HG02884 (cell line): Measurements from ENCODE around the gene CPA5.

Experiments
- ATAC-seq: cut with Tn5 transposase; IDR thresholded peaks from one replicate; pipeline ENCODE4 v1.9.1; 2021; ENCODE audit warnings: mild to moderate bottlenecking, moderate library complexity; ENCODE audit not compliant: unreplicated experiment

Gene CPA5

DNA sequence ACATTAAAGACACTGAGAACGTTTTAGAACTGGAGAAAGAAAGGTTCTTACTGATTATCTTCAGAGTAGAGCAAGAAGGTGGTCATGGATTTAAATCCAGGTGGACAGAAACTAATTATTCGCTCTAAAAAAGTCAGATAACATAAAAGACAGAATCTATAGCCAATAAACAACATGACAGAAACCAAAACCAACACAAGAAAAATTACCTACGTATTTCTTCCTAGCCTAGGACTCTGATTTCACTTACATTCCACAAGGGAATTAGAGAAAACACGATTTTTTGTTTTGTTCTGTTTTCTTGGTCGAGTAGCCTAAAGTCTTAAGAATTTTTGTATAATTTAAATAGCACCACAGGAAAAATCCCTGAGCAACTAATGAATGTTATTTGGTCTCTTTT is 50.8 kb downstream of the CPA5 start:
- no peak for ATAC-seq

DNA sequence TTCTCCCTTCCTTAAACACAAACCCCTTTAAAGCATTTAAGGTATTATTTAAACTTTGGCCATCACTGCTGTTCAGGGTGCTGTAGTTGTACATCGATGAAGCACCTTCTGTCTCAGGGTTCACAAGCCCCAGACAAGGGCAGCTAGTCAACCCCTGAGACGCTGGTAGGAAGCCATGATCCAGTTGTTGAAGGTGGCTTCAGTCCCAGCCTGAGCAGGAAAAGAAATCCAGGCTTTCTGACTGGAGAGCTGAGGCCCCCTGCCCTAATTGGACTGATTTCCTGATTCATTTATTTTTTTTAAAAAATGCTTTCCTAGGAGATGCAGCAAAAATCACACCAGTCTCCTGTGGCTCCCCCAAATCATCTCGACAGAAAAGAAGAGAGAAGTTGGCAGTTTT is 51.5 kb downstream of the CPA5 start:
- ATAC-seq: no peak

DNA sequence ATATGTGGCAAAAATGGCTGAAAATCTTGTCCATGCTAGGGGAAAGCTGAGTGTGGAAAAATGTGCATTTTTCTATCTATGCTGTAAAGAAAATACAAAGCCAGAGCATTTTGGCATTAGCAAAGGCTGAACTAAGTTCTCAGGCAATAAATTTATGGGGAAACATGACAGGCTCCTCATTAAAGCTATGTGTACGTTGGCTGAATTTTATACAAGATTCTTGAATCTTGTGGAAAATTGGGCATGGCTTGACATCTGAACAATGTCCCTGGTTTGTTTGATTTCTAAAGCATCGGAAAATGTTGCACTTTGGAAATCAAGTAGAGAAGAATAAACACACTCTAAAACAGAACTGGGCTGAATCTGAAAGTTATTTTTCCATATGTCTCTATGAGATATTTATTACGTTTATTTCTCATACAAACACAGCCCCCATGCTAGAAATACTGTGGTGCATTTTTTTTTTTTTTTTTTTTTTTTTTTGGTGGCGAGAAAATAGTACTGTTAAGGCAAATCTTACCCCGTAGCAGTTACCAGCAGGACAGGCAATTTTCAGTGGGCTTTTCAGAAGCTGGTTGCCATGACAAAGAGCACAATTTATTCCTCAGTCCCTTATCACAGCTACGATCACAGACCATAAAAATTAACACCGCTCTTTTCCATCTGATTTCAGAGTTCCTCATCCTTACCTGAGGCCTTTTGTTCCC is 52.6 kb downstream of the CPA5 start:
- no peak for ATAC-seq

DNA sequence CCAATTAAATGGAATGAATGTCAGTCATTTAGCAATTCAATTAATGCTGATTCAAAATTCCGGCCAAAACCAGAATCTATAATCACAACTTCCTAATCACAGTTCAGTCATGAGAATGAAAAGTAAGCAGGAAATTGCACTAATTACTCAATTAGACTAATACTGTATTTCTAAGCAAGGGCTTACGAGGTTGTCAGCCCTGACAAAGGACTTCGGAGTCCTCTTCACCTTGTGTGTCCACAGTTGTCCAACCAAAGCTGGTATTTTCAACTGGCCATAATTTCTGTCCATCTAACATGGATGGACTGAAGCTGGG is 53.1 kb downstream of the CPA5 start:
- ATAC-seq: no peak

DNA sequence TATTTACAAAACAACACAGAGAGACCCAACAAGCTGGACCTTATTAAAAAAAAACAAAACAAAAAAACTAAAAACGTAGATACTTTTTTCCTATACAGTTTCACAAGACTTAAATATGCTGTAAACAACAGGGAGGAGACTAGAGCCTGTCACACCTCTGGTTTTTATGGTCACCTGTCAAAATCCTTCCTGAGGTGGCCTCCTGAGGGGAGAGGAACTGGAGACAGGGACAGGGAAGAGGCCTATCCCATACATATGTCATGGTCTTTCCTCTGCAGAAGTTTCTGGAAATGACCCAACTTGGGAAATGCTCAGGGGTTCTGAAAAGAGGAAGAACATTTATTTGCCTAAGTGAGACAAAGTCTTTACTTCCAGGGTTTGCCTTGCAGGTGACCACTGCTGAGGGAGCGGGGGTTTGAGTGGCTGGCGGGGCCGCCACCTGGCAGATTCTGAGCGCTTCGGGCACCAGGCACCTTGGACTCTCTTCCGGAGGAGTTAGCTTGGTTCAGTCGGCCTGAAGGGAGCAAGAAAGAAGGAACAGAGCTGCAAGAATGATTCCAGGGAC is 54.0 kb downstream of the CPA5 start:
- ATAC-seq: no peak

DNA sequence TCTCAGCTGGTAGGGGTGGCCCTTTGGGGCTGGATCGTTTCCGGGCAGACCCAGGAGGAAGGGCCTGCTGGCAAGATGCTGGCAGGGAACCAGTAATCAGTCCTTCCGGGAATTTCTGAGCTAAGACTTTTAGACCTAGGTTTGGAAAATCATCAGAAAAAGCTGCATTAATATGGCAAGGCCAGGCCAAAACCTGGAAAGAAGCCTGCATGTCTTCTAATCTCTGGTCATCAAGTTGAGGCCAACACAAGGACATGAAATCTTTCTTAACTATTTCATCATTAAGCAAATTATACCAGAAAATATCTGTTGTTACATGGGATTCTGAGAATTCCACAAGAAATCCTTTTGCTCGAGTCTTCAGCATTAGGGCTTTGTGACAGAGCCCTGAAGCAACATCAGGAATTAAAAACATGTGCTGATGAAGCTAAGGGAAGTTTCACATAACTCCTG is 55.5 kb downstream of the CPA5 start:
- ATAC-seq: no peak

DNA sequence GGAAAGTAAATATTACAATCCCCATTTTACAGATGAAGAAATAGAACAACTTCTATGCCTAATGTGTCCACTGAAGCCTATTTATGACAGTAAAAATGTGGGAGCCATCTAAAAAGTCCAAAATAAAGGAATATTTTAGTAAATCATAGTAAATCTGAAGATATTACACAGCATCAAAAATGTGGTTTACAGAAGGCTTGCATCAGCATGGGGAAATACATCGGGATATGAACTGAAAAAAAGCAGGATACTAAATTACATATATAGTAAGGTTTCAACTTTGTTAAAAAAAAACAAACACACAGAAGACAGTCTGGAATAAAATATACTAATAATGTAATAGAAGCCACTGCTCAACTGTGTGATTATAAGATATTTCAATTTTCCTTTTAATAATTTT is 56.5 kb downstream of the CPA5 start:
- no peak for ATAC-seq

DNA sequence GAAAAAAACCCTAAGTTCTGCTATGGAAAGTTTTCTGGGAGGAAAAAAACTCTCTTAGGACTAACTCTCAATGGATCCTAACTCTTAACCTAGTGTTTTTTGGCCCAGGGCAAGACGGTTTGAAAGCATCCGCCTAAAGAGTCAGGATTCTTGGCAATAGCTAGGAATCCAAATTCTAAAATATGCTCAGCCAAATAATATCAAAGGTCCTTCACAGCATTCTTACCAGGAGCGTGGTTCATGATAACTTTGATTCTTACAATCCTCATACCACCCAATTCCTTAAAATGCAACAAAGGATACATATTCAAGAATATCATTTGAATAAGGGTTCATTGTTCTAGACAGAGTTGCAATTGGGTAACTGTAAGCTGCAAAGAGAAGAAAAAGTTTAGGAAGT is 57.0 kb downstream of the CPA5 start:
- ATAC-seq: no peak

DNA sequence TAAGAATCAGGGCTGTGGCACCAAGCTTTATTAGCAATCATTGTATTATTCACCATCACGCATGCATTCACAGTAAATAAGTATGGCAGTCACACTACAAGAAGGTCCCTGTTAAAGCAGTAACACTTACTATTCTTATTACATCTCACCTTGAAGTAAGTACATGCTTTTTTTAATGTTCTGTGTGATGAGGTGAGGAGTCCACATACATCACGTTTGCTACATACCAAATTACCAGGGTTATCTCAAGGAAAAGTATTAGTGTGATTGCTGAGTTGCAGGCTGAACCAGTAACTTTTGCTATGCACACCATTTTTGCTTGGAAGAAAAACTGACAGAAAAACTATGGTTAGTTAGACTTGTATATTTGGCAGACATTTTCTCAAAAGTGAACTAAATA is 60.4 kb downstream of the CPA5 start:
- no peak for ATAC-seq

DNA sequence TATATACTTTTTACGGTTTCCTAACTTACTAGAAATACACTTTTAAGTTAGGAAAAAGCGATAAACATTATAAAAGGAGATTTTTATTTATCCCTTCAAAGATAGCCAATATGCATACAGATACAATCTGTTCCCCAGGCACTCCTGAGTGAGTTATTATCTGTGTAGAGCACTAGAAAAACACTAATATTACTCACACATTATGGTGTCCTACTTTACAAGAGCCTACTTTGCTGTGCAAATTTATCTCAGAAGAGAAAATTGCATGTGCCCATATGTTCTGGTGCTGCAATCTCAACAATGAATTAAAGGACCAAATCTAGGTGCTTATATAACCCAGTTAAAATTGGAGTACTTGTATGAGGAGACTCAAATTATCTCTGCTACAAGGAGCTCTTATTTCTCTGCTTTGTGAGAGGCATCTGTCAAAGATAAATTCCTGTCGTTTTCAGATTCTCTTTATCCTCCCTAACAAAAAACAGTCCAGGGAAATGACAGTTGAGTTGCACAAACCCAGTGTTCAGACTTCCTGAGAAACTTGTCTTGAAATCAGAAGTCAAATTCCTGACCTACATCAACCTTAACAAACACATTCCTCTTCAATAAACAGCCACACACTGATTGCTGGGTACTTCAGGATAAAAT is 64.6 kb downstream of the CPA5 start:
- no peak for ATAC-seq

DNA sequence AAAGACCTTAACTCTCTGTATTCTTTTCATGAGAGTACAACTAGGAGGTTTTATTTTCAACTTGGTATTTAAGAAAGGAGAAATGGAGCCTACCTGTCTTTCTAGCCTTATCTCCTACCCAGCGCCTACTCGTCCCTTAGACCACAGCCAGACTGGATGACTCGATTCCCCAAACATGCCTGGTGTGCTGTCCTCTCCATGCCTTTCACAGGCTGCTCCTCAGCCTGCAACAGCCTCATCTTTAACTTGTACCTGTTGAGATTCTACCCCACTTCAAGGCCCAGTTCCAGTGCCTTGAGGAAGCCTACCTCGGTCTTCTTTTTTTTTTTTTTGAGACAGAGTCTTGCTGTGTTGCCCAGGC is 65.1 kb downstream of the CPA5 start:
- no peak for ATAC-seq

DNA sequence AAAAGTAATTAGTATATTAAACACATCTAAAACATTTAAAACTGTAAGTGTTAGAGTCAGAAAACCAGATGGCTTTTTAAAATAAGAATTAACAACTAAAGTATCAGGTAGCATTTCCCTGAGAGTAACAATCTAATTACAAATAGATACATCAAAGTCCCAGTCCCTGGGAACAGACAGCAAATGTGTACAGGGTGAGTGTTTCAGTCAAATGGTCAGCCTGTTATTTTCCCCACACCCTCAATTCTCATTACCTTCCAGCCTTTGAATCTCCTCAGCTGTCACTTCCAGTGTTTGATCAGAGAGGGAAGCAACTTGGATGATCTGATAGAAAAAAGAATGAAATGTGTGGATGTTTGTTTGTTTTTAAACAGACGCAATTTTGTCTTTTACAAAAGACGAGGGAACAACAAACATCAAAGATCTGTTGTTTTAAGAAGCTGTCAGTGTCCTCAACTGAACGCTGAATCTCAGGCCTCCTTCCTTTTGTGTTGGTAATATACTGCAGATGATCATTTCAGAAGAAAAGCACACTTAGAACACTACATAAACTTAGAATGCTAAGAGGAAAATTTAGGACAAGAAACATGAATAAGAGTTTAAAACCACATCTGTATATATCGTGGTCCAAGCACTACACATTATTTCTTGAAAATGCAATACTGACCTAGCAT is 66.4 kb downstream of the CPA5 start:
- no peak for ATAC-seq

DNA sequence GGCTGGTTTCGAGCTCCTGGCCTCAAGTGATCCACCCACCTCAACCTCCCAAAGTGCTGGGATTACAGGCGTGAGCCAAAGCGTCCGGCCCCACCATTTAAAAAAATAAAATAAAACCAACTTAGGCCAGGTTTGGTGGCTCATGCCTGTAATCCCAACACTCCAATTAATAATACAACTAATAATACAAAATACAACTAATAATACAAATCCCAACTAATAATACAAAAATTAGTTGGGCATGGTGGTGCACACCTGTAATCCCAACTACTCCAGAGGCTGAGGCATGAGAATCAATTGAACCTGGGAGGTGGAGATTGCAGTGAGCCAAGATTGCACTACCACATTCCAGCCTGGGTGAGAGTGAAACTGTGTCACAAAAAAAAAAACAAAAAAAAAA is 68.6 kb downstream of the CPA5 start:
- ATAC-seq: no peak

DNA sequence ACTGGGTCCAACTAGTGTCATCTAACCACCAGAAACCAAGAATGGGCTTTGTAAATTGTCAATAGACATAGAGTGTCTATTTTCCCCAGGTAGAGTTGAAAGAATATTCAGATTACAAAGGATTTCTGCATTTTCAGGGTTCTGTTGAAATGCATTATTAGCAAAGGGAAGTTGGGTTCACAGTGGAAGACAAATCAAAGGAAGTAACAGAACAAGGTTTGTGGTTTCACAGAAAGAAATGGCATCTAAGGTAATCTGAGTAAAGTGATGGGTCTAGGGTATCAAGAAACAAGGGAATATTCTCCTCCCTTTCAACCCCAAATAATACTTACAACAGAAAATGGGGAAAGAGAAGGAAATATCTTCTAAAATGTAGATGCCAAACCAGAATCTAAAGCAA is 70.4 kb downstream of the CPA5 start:
- ATAC-seq: no peak

DNA sequence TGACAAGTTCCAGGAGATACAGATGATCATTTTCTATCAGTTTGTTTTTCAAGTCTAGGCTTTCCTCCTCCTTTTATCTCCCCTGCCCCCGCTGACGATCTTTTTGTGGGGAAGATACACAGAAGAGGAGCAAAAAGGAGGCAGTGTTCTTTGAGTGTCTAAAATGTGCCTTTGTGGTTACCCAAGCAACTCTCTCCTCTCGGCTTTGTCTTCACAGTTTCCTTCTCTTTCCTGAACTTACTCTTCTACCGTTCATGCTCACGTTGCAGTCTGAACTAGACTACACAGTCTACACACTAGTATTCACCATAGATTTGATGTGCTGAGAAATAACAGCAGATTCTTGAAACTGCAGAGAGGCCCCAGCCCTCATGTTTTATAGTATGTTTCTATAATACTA is 72.6 kb downstream of the CPA5 start:
- ATAC-seq: no peak

DNA sequence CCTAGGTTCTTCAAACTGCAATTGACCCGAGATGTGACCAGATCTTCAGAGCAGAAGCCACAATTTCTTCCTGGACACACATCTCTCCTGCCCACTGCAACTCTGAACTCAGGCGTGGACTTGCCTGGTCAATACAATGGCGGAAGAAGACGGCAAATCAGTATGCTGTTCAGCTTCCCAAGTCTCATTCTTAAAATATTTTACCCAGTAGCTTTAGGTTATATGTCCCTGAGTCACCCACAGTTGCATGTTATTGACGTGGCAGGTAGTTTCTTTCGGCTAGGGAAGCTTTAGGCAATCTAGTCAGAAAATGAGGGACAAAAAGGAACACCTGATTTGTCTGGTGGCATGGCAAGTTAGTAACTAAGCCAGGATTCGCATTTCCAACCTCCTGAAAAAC is 73.7 kb downstream of the CPA5 start:
- ATAC-seq: no peak
